Stimulated activated CD4-positive, alpha-beta T cell treated with anti-CD3 and anti-CD28 coated beads, Interleukin-1b, Interleukin-23, amount 100 ng/mL, for 1 hour (primary cell): ENCODE results near the gene NCKAP5.

ENCODE experiments used
- DNase-seq, 2 donors: peaks; one replicate each; pipeline ENCODE4 v3.0.0-alpha.2; 2020; ENCODE audit warnings: low read depth in 2 of 2

NCKAP5 gene

GRCh38 chr2:133334923-133335322, 233.3 kb downstream of the NCKAP5 start:
- no peak for DNase-seq

DNA sequence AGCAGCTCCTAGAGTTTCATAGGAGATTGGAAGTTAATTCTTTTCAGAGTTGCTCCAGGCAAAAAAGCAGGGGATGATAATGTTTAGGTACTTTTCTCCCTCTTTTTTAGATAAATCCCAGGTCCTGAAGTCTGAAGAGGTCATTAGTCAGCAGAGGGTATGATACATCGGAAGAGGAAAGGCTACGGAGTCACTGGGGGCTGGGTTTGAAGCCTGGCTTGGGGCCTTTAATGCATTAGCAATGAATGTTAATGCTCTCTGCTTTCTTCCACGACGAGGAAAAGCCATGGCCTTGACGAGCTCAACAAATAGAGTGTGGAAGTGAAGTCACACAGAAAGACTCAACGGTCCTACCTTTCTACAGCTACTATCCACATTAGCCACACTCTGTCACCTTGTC, 235.1 kb downstream of the NCKAP5 start:
- no peak for DNase-seq

GRCh38 chr2:133331436-133331835, 236.8 kb downstream of the NCKAP5 start:
- DNase-seq, result no peak

- DNase-seq, result no peak
Measured at GRCh38 chr2:133326652-133327397, 241.4 kb downstream of the NCKAP5 start.

DNA sequence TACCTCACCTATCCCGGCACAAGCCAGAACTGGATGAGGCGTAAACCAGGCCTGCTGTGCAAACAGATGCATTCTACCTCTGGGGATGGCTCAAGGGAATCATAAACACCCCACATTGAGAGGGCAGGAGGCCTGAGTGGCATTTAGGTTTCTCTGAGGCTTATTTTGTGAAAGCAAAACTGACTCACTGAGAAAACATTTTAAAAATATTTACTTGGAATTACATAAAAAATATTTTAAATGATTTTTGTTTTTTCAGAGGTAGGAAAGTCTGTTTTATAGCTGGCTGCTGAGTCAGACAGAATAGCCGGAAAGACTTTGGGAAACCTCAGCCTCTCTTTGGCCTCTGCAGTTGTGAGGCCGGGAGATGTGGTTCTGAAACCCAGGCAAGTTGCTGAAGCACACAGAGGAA, 244.1 kb downstream of the NCKAP5 start:
- no peak for DNase-seq

GRCh38 chr2:133322909-133323308, 245.4 kb downstream of the NCKAP5 start:
- no peak for DNase-seq

DNA sequence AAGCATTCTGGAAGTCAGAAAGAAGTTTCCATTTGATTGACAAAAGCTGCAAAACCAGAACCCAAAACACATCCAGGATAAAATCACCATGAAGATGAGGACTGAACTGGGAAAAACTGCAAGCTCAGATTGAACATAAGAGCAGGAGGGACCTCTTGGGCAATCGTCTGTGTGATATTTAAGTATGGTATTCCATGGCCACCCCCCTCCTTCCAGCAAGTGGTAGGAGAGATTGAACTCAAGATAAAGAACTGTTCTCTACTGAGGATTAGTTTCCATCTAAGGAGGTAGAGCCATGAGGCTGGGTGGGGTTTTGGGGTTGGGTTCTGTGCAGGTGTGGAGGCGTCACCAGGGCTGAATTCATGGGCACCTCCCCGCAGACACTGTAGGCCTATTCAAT, 251.1 kb downstream of the NCKAP5 start:
- DNase-seq, result no peak

GRCh38 chr2:133316557-133316956, 251.7 kb downstream of the NCKAP5 start:
- no peak for DNase-seq

DNA sequence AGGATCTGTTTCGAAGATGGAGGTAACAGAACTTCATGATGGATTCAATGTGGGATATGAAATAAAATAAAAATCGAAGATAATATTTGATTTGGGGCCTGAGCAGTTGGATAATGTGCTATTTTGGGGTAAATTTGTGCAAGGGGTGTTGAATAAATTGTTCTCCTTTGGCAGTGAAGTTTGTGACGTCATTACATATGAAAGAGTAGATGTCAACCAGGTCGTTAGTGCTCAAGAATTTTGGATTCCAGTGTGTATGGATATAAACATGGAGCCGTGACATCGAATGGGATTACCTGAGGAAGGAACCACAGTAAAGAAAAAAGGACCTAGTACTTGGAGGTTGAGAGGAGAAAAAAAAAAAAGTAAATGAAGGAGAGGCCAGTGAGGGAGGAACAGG, 253.0 kb downstream of the NCKAP5 start:
- DNase-seq, result no peak

GRCh38 chr2:133314795-133315194, 253.5 kb downstream of the NCKAP5 start:
- no peak for DNase-seq

GRCh38 chr2:133312038-133312729, 256.1 kb downstream of the NCKAP5 start:
- no peak for DNase-seq

DNA sequence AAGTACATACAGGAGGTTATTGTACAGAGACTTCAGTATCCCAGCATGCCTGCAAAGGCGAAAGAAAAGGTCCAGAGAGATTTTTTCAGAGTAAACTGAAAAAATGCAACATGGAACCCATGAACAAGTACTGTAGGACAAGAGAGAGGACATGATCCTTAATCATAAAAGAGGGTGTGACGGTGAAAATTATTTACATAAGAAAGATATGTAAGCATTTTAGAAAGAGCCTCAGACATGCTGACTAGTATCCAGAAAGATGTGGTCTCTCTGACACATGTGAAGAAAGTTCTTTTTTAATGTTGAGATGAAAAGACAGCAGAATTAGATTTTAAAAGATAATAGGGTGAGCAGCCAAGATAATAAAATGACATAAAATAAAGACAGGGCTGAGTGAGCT, 262.0 kb downstream of the NCKAP5 start:
- DNase-seq, result no peak

DNA sequence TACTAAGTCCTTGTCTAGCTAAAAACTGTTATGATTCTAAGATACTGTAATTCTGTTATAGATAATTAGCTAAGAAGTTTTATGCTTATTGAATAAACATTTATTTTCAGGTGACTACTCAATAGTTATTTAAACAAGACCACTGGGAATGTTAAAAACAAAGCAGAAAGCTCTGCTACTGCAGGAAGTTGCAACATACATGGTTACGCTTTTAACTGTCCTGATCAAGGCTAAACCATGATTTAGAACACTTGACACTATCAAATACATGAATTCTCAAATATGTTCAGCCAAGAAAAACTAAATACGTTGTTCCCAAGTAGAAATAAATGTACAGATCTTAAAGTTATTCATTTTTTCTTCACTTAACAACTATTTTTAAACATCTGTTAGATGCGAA, 263.9 kb downstream of the NCKAP5 start:
- DNase-seq, result no peak

GRCh38 chr2:133303150-133303549, 265.1 kb downstream of the NCKAP5 start:
- no peak for DNase-seq

DNA sequence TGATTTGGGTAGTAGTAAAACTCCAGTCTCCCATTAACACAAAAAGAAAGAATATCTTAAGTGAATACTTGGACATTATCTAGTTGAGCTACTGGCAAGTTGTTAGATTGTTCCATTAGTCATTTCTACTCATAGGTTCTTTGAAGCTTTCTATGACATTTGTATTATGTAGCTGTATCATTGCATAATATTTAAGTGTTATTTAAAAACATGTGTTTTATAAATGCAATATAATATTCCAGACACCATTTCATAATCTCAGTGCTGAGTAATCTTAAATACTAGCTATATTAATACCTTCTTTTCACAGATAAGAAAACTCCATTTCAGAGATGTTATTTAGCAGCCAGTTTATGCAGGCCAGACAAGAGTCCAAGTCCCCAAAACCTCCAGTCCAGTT, 271.9 kb downstream of the NCKAP5 start:
- no peak for DNase-seq

DNA sequence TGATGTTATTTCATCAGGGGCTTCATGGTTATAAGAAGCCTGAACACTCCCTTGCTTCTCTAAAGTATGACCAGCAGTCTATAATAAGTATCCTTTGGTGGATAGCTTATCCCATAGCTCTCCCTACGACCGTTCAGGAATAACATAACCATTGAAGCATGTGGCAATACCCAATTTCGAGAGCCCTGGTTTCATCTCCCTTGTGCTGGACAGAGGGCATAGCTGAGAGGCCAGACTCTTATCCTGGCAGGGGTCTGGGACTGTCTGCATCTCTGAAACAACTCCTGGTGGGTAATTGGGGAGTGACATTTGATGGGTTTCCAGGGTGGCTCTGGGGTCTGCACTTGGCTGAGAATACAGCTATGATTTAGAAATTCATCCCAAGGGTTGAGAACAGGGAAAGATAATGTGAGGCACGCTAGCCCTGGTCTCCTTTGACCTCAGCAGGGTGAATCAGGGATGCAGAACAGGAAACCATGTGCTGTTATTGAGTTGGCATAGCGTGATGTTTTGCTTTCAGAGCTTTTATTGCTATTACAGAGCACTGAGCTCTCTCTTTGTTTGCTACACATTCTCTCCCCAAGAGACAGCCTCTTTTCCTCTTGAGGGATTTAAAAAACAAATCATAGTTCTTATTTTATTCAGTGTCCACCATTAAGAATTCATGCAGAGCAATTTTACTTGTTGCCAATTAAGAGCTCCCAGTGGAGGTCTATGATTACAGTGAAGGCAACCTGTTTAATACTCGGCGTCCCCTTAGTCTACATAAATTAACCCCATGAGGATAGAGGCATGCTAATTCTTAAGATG, 274.5 kb downstream of the NCKAP5 start:
- DNase-seq, result no peak

- DNase-seq, result no peak
Measured at GRCh38 chr2:133292259-133292658, 276.0 kb downstream of the NCKAP5 start.

- no peak for DNase-seq
Measured at GRCh38 chr2:133287709-133288108, 280.6 kb downstream of the NCKAP5 start.

GRCh38 chr2:133286326-133286922, 281.8 kb downstream of the NCKAP5 start:
- DNase-seq, result no peak

GRCh38 chr2:133273031-133273430, 295.2 kb downstream of the NCKAP5 start:
- no peak for DNase-seq

GRCh38 chr2:133271105-133271504, 297.2 kb downstream of the NCKAP5 start:
- DNase-seq, result no peak

DNA sequence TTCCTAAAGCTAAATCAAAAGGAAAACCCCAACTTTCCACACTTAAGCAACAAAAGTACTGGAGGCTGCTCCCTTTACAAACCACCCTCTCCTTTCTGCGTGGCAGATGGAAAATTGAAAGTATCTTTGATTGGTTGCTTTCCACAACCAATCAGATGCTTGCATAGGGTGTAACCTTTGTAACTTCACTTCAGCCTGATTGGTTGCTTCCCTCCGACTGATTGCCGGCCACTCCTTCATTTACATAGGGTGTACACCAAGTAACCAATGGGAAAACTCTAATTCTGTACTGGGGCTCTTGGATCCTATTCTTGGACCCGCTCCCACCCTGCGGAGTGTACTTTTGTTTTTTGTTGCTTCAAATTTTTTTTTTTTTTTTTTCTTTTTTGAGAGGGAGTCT, 297.7 kb downstream of the NCKAP5 start:
- no peak for DNase-seq
